Mammary epithelial cell (primary cell): ENCODE data around the gene TAF1A.

Experiments
- EZH2 ChIP-seq: IDR thresholded peaks from 2 replicates; pipeline ENCODE4 v1.6.1; 2012; ENCODE audit warnings: low read length, inconsistent platforms, borderline replicate concordance
- TF ChIP-seq, protein P1 (sequence below), 2 donors: IDR thresholded peaks in 1 of 2; conservative IDR thresholded peaks in 1 of 2; 2 replicates each; pipeline ENCODE4 v1.5.1; 2011 to 2012; ENCODE audit warnings: inconsistent platforms in 2 of 2, low read length in 2 of 2, mild to moderate bottlenecking in 2 of 2, control low read depth in 1 of 2, low read depth in 1 of 2; ENCODE audit not compliant: insufficient read depth in 1 of 2; ENCODE audit errors: extremely low read depth in 1 of 2

GRCh38 chr1:222600281-222600680 lies 10.5 kb upstream of the TAF1A start:
- TF ChIP-seq, protein P1, sequence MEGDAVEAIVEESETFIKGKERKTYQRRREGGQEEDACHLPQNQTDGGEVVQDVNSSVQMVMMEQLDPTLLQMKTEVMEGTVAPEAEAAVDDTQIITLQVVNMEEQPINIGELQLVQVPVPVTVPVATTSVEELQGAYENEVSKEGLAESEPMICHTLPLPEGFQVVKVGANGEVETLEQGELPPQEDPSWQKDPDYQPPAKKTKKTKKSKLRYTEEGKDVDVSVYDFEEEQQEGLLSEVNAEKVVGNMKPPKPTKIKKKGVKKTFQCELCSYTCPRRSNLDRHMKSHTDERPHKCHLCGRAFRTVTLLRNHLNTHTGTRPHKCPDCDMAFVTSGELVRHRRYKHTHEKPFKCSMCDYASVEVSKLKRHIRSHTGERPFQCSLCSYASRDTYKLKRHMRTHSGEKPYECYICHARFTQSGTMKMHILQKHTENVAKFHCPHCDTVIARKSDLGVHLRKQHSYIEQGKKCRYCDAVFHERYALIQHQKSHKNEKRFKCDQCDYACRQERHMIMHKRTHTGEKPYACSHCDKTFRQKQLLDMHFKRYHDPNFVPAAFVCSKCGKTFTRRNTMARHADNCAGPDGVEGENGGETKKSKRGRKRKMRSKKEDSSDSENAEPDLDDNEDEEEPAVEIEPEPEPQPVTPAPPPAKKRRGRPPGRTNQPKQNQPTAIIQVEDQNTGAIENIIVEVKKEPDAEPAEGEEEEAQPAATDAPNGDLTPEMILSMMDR (conservative IDR thresholded peaks at IDR 0.05 in 1 of 2, IDR thresholded peaks at IDR 0.05 in 1 of 2; ENCODE audit: extremely low read depth in 1 of 2, insufficient read depth in 1 of 2, low read depth in 1 of 2, low read length in 2 of 2), result no peak
- no peak for TF ChIP-seq EZH2
